Measurements from ENCODE around the gene COBL.

- TF ChIP-seq POLR2A (IDR thresholded peaks at IDR 0.05; ENCODE audit: low read depth, low read length) (no peak), CTCF (conservative IDR thresholded peaks at IDR 0.05; ENCODE audit: low read depth, low read length) (no peak), USF2 (IDR thresholded peaks at IDR 0.05; ENCODE audit: low read depth, low read length) (no peak)
These were observed 13.2 kb upstream of the COBL start for GRCh38 chr7:51329696-51330263.

Measured in IMR-90 (cell line).